HL-60 (cell line): ENCODE measurements around the gene CNFN.

Source experiments
- DNase-seq, 2 experiments: peaks; one replicate each; pipeline ENCODE4 v3.0.0-alpha.2; 2010 to 2020; ENCODE audit warnings: low read depth in 1 of 2, low spot score in 1 of 2
- H3K27ac ChIP-seq: fragments of 250-450 bp; sonication (Bioruptor Pico); replicated peaks from 2 replicates; pipeline ENCODE4 v1.5.1; 2020; ENCODE audit warnings: mild to moderate bottlenecking, moderate library complexity
- H3K27me3 ChIP-seq: fragments of 250-450 bp; sonication (Bioruptor Pico); 2 replicates; pipeline ENCODE4 v1.5.1; 2021; ENCODE audit warnings: mild to moderate bottlenecking, moderate library complexity; ENCODE audit not compliant: insufficient read depth, poor library complexity, severe bottlenecking
- H3K4me3 ChIP-seq: replicated peaks from 2 replicates; pipeline ENCODE4 v1.5.1; 2011; ENCODE audit warnings: mild to moderate bottlenecking, control low read depth, low read length; ENCODE audit not compliant: insufficient read depth
- CTCF ChIP-seq: IDR thresholded peaks from one replicate; pipeline ENCODE4 v1.5.1; 2011; ENCODE audit warnings: low read length, control low read depth, inconsistent platforms; ENCODE audit not compliant: insufficient read depth
- GABPA ChIP-seq: IDR thresholded peaks from 2 replicates; pipeline ENCODE4 v1.6.1; 2012; ENCODE audit warnings: low read depth
- POLR2AphosphoS5 ChIP-seq: IDR thresholded peaks from 2 replicates; pipeline ENCODE4 v1.6.1; 2012; ENCODE audit warnings: low read depth
- REST ChIP-seq: IDR thresholded peaks from 2 replicates; pipeline ENCODE4 v1.6.1; 2012; ENCODE audit warnings: low read depth; ENCODE audit not compliant: insufficient replicate concordance
- SPI1 ChIP-seq: IDR thresholded peaks from 2 replicates; pipeline ENCODE4 v1.6.1; 2012; ENCODE audit warnings: low read depth, mild to moderate bottlenecking, borderline replicate concordance

CNFN gene

GRCh38 chr19:42369433-42370067 lies 20.5 kb downstream of the CNFN start:
- TF ChIP-seq REST (no peak), SPI1 (no peak), POLR2AphosphoS5 (no peak), GABPA (no peak), CTCF (no peak)
- H3K27ac ChIP-seq, result no peak overlapping the region
- H3K4me3 ChIP-seq, result no peak overlapping the region
- no peaks in the 10 kb centered on the region for H3K27me3 ChIP-seq
- no peak for DNase-seq

- DNase-seq, result no peak
- H3K27me3 ChIP-seq, result no peaks in the 10 kb centered on the region
- H3K4me3 ChIP-seq, result no peak overlapping the region
- H3K27ac ChIP-seq, result no peak overlapping the region
- TF ChIP-seq POLR2AphosphoS5, result no peak
- no peak for TF ChIP-seq SPI1
- no peak for TF ChIP-seq CTCF
- TF ChIP-seq GABPA, result no peak
- TF ChIP-seq REST, result no peak
Measured at GRCh38 chr19:42368765-42369164, 21.3 kb downstream of the CNFN start.

GRCh38 chr19:42368360-42368759 lies 21.7 kb downstream of the CNFN start:
- no peak for TF ChIP-seq SPI1
- TF ChIP-seq POLR2AphosphoS5, result no peak
- TF ChIP-seq REST, result no peak
- no peak for TF ChIP-seq CTCF
- TF ChIP-seq GABPA, result no peak
- no peak for DNase-seq
- Histone ChIP-seq H3K27me3 (no peaks in the 10 kb centered on the region), H3K27ac (no peak overlapping the region), H3K4me3 (no peak overlapping the region)
